ENCODE data around the gene ATP9B.
"Not testable (repeated sequence)": the region's sequence is repeated elsewhere in the genome, so short reads cannot be mapped to it uniquely, and the experiment has no call there.

The ATP9B gene

GRCh38 chr18:79327915-79328314 lies 258.7 kb downstream of the ATP9B start:
- DNase-seq; H3K27me3 ChIP-seq (ENCODE audit: insufficient read depth, low read length, poor library complexity); H3K4ac ChIP-seq (ENCODE audit: low read depth, low read length); H2BK15ac ChIP-seq (replicated peaks; ENCODE audit: low read depth); H2BK5ac ChIP-seq (ENCODE audit: low read length); H3K4me2 ChIP-seq (ENCODE audit: low read length); H3K23ac ChIP-seq (ENCODE audit: low read length); H3K18ac ChIP-seq (ENCODE audit: low read length); H4K5ac ChIP-seq (ENCODE audit: low read length); H3K4me1 ChIP-seq (ENCODE audit: control insufficient read depth, low read depth, low read length); H3K56ac ChIP-seq (ENCODE audit: low read length); H3K9ac ChIP-seq (ENCODE audit: low read length); H4K8ac ChIP-seq (ENCODE audit: low read depth, low read length); H3K27ac ChIP-seq (ENCODE audit: low read depth, low read length); H2BK120ac ChIP-seq (ENCODE audit: low read depth, low read length); H3K36me3 ChIP-seq (ENCODE audit: control insufficient read depth, insufficient read depth, low read length); H3K79me2 ChIP-seq (ENCODE audit: control insufficient read depth, insufficient read depth, low read length); H3K4me3 ChIP-seq (ENCODE audit: low read length); H3K79me1 ChIP-seq (ENCODE audit: low read length); H2AK5ac ChIP-seq (ENCODE audit: low read length): not testable (repeated sequence)
- no CpG with 5 or more reads among the region's 23 CpGs for WGBS (ENCODE audit: extremely low coverage, insufficient coverage, low lambda C conversion rate)

- H3K18ac ChIP-seq (ENCODE audit: low read length): no peak overlapping the region
- no peaks in the 10 kb centered on the region for H3K79me1 ChIP-seq (ENCODE audit: low read length)
- H2BK120ac ChIP-seq (ENCODE audit: low read depth, low read length): no peak overlapping the region
- no peak overlapping the region for H2BK15ac ChIP-seq (replicated peaks; ENCODE audit: low read depth)
- H3K4me1 ChIP-seq (ENCODE audit: control insufficient read depth, low read depth, low read length): no peaks in the 10 kb centered on the region
- H3K27ac ChIP-seq (ENCODE audit: low read depth, low read length): no peak overlapping the region
- no peak for DNase-seq
- H3K4me3 ChIP-seq (ENCODE audit: low read length): no peak overlapping the region
- no CpG with 5 or more reads among the region's 12 CpGs for WGBS (ENCODE audit: extremely low coverage, insufficient coverage, low lambda C conversion rate)
- no peak overlapping the region for H3K4me2 ChIP-seq (ENCODE audit: low read length)
- H2BK5ac ChIP-seq (ENCODE audit: low read length): no peak overlapping the region
- H4K5ac ChIP-seq (ENCODE audit: low read length): no peak overlapping the region
- H3K27me3 ChIP-seq (ENCODE audit: insufficient read depth, low read length, poor library complexity): no peaks in the 10 kb centered on the region
- no peak overlapping the region for H3K9ac ChIP-seq (ENCODE audit: low read length)
- no peaks in the 10 kb centered on the region for H3K79me2 ChIP-seq (ENCODE audit: control insufficient read depth, insufficient read depth, low read length)
- no peak overlapping the region for H2AK5ac ChIP-seq (ENCODE audit: low read length)
- no peaks in the 10 kb centered on the region for H3K36me3 ChIP-seq (ENCODE audit: control insufficient read depth, insufficient read depth, low read length)
- H3K23ac ChIP-seq (ENCODE audit: low read length): no peak overlapping the region
- no peak overlapping the region for H4K8ac ChIP-seq (ENCODE audit: low read depth, low read length)
- no peak overlapping the region for H3K4ac ChIP-seq (ENCODE audit: low read depth, low read length)
- no peak overlapping the region for H3K56ac ChIP-seq (ENCODE audit: low read length)
These were observed 259.7 kb downstream of the ATP9B start for GRCh38 chr18:79328887-79329286.

GRCh38 chr18:79329786-79330185 lies 260.6 kb downstream of the ATP9B start:
- H4K5ac ChIP-seq (ENCODE audit: low read length): no peak overlapping the region
- H4K8ac ChIP-seq (ENCODE audit: low read depth, low read length): no peak overlapping the region
- H2BK120ac ChIP-seq (ENCODE audit: low read depth, low read length): no peak overlapping the region
- H2BK5ac ChIP-seq (ENCODE audit: low read length): no peak overlapping the region
- no peak for DNase-seq
- no peaks in the 10 kb centered on the region for H3K27me3 ChIP-seq (ENCODE audit: insufficient read depth, low read length, poor library complexity)
- H3K4ac ChIP-seq (ENCODE audit: low read depth, low read length): no peak overlapping the region
- no peak overlapping the region for H3K4me2 ChIP-seq (ENCODE audit: low read length)
- H3K36me3 ChIP-seq (ENCODE audit: control insufficient read depth, insufficient read depth, low read length): no peaks in the 10 kb centered on the region
- no peaks in the 10 kb centered on the region for H3K4me1 ChIP-seq (ENCODE audit: control insufficient read depth, low read depth, low read length)
- no peak overlapping the region for H2BK15ac ChIP-seq (replicated peaks; ENCODE audit: low read depth)
- H2AK5ac ChIP-seq (ENCODE audit: low read length): no peak overlapping the region
- no peaks in the 10 kb centered on the region for H3K79me1 ChIP-seq (ENCODE audit: low read length)
- no peaks in the 10 kb centered on the region for H3K79me2 ChIP-seq (ENCODE audit: control insufficient read depth, insufficient read depth, low read length)
- no peak overlapping the region for H3K23ac ChIP-seq (ENCODE audit: low read length)
- H3K27ac ChIP-seq (ENCODE audit: low read depth, low read length): no peak overlapping the region
- no peak overlapping the region for H3K4me3 ChIP-seq (ENCODE audit: low read length)
- no CpG with 5 or more reads among the region's 9 CpGs for WGBS (ENCODE audit: extremely low coverage, insufficient coverage, low lambda C conversion rate)
- H3K18ac ChIP-seq (ENCODE audit: low read length): no peak overlapping the region
- no peak overlapping the region for H3K9ac ChIP-seq (ENCODE audit: low read length)
- H3K56ac ChIP-seq (ENCODE audit: low read length): no peak overlapping the region

GRCh38 chr18:79332646-79333045 lies 263.5 kb downstream of the ATP9B start:
- Histone ChIP-seq H3K27ac (ENCODE audit: low read depth, low read length) (no peak overlapping the region), H3K18ac (ENCODE audit: low read length) (no peak overlapping the region), H3K27me3 (ENCODE audit: insufficient read depth, low read length, poor library complexity) (no peaks in the 10 kb centered on the region), H3K79me2 (ENCODE audit: control insufficient read depth, insufficient read depth, low read length) (no peaks in the 10 kb centered on the region), H3K36me3 (ENCODE audit: control insufficient read depth, insufficient read depth, low read length) (no peaks in the 10 kb centered on the region), H3K4me1 (ENCODE audit: control insufficient read depth, low read depth, low read length) (no peaks in the 10 kb centered on the region), H2BK5ac (ENCODE audit: low read length) (no peak overlapping the region), H3K56ac (ENCODE audit: low read length) (no peak overlapping the region), H3K9ac (ENCODE audit: low read length) (no peak overlapping the region), H2BK15ac (replicated peaks; ENCODE audit: low read depth) (no peak overlapping the region), H4K8ac (ENCODE audit: low read depth, low read length) (no peak overlapping the region), H2BK120ac (ENCODE audit: low read depth, low read length) (no peak overlapping the region), H3K4me2 (ENCODE audit: low read length) (no peak overlapping the region), H2AK5ac (ENCODE audit: low read length) (no peak overlapping the region), H3K4me3 (ENCODE audit: low read length) (no peak overlapping the region), H4K5ac (ENCODE audit: low read length) (no peak overlapping the region), H3K4ac (ENCODE audit: low read depth, low read length) (no peak overlapping the region), H3K23ac (ENCODE audit: low read length) (no peak overlapping the region), H3K79me1 (ENCODE audit: low read length) (no peaks in the 10 kb centered on the region)
- WGBS (ENCODE audit: extremely low coverage, insufficient coverage, low lambda C conversion rate): no CpG with 5 or more reads among the region's 6 CpGs
- DNase-seq: no peak

- Histone ChIP-seq H2BK15ac (replicated peaks; ENCODE audit: low read depth) (no peak overlapping the region), H3K23ac (ENCODE audit: low read length) (no peak overlapping the region), H3K36me3 (ENCODE audit: control insufficient read depth, insufficient read depth, low read length) (no peaks in the 10 kb centered on the region), H3K79me2 (ENCODE audit: control insufficient read depth, insufficient read depth, low read length) (no peaks in the 10 kb centered on the region), H3K79me1 (ENCODE audit: low read length) (no peaks in the 10 kb centered on the region), H3K56ac (ENCODE audit: low read length) (no peak overlapping the region), H3K18ac (ENCODE audit: low read length) (no peak overlapping the region), H3K4me2 (ENCODE audit: low read length) (no peak overlapping the region), H4K8ac (ENCODE audit: low read depth, low read length) (no peak overlapping the region), H2BK120ac (ENCODE audit: low read depth, low read length) (no peak overlapping the region), H4K5ac (ENCODE audit: low read length) (no peak overlapping the region), H3K4me3 (ENCODE audit: low read length) (no peak overlapping the region), H3K4ac (ENCODE audit: low read depth, low read length) (no peak overlapping the region), H2BK5ac (ENCODE audit: low read length) (no peak overlapping the region), H3K27ac (ENCODE audit: low read depth, low read length) (no peak overlapping the region), H3K4me1 (ENCODE audit: control insufficient read depth, low read depth, low read length) (no peaks in the 10 kb centered on the region), H3K9ac (ENCODE audit: low read length) (no peak overlapping the region), H2AK5ac (ENCODE audit: low read length) (no peak overlapping the region), H3K27me3 (ENCODE audit: insufficient read depth, low read length, poor library complexity) (no peaks in the 10 kb centered on the region)
- DNase-seq: no peak
- WGBS (ENCODE audit: extremely low coverage, insufficient coverage, low lambda C conversion rate): no CpG with 5 or more reads among the region's 6 CpGs
These were observed 263.9 kb downstream of the ATP9B start for GRCh38 chr18:79333046-79333445.

- Histone ChIP-seq H4K5ac (ENCODE audit: low read length) (no peak overlapping the region), H3K9ac (ENCODE audit: low read length) (no peak overlapping the region), H3K27ac (ENCODE audit: low read depth, low read length) (no peak overlapping the region), H3K56ac (ENCODE audit: low read length) (no peak overlapping the region), H3K79me1 (ENCODE audit: low read length) (no peaks in the 10 kb centered on the region), H3K23ac (ENCODE audit: low read length) (no peak overlapping the region), H3K4me1 (ENCODE audit: control insufficient read depth, low read depth, low read length) (no peaks in the 10 kb centered on the region), H2BK5ac (ENCODE audit: low read length) (no peak overlapping the region), H3K18ac (ENCODE audit: low read length) (no peak overlapping the region), H2AK5ac (ENCODE audit: low read length) (no peak overlapping the region), H3K4ac (ENCODE audit: low read depth, low read length) (no peak overlapping the region), H2BK120ac (ENCODE audit: low read depth, low read length) (no peak overlapping the region), H3K27me3 (ENCODE audit: insufficient read depth, low read length, poor library complexity) (no peaks in the 10 kb centered on the region), H3K79me2 (ENCODE audit: control insufficient read depth, insufficient read depth, low read length) (no peaks in the 10 kb centered on the region), H2BK15ac (replicated peaks; ENCODE audit: low read depth) (no peak overlapping the region), H3K36me3 (ENCODE audit: control insufficient read depth, insufficient read depth, low read length) (no peaks in the 10 kb centered on the region), H3K4me2 (ENCODE audit: low read length) (no peak overlapping the region), H3K4me3 (ENCODE audit: low read length) (no peak overlapping the region), H4K8ac (ENCODE audit: low read depth, low read length) (no peak overlapping the region)
- no peak for DNase-seq
- WGBS (ENCODE audit: extremely low coverage, insufficient coverage, low lambda C conversion rate): no CpG with 5 or more reads among the region's 29 CpGs
These were observed 265.5 kb downstream of the ATP9B start for GRCh38 chr18:79334496-79335233.
